Astrocyte (in vitro differentiated cells and primary cell): Measurements from ENCODE around the gene HIVEP2. TPM values are rescaled to one million over a fixed set of nuclear protein-coding genes. Genes with fewer than 3 reads are reported as not detected.

ENCODE experiments used
- DNase-seq: peaks from one replicate; pipeline ENCODE4 v3.0.0-alpha.2; 2010; ENCODE audit warnings: low read depth
- FAIRE-seq: peaks from 2 replicates; lab custom pipeline; 2011; peaks lifted over from hg19 to GRCh38; lab: Jason Lieb, UNC
- H2AFZ ChIP-seq: 2 replicates; pipeline ENCODE4 v1.6.0; 2012; ENCODE audit warnings: low read depth, low read length, inconsistent platforms
- H3K27ac ChIP-seq: 2 replicates; pipeline ENCODE4 v1.5.1; 2011; ENCODE audit warnings: low read depth, low read length, inconsistent platforms
- H3K27me3 ChIP-seq: 2 replicates; pipeline ENCODE4 v1.6.0; 2011; ENCODE audit warnings: low read length, inconsistent platforms; ENCODE audit not compliant: insufficient read depth
- H3K36me3 ChIP-seq: 2 replicates; pipeline ENCODE4 v1.5.1; 2011; ENCODE audit warnings: low read length, inconsistent platforms; ENCODE audit not compliant: insufficient read depth
- H3K4me1 ChIP-seq: 2 replicates; pipeline ENCODE4 v1.5.1; 2011; ENCODE audit warnings: low read length, inconsistent platforms; ENCODE audit not compliant: insufficient read depth
- H3K4me2 ChIP-seq: 2 replicates; pipeline ENCODE4 v1.6.0; 2012; ENCODE audit warnings: low read length, inconsistent platforms
- H3K4me3 ChIP-seq: 2 replicates; pipeline ENCODE4 v1.5.1; 2011; ENCODE audit warnings: low read depth, mild to moderate bottlenecking, low read length, inconsistent platforms; ENCODE audit not compliant: insufficient read depth
- H3K79me2 ChIP-seq: 2 replicates; pipeline ENCODE4 v1.6.0; 2012; ENCODE audit warnings: mild to moderate bottlenecking, low read length, inconsistent platforms; ENCODE audit not compliant: insufficient read depth
- H3K9ac ChIP-seq: 2 replicates; pipeline ENCODE4 v1.6.0; 2012; ENCODE audit warnings: mild to moderate bottlenecking, low read length, inconsistent platforms
- H3K9me3 ChIP-seq: 2 replicates; pipeline ENCODE4 v1.5.1; 2012; ENCODE audit warnings: low read depth, mild to moderate bottlenecking, low read length, inconsistent platforms; ENCODE audit not compliant: insufficient read depth
- H4K20me1 ChIP-seq: 2 replicates; pipeline ENCODE4 v1.6.0; 2012; ENCODE audit warnings: low read length, inconsistent platforms; ENCODE audit not compliant: insufficient read depth
- H3K27ac Mint-ChIP-seq: one replicate; pipeline ENCODE4 v1.8.0; 2021; ENCODE audit warnings: mild to moderate bottlenecking, mixed read lengths; ENCODE audit not compliant: unreplicated experiment
- H3K27me3 Mint-ChIP-seq: one replicate; pipeline ENCODE4 v1.8.0; 2021; ENCODE audit warnings: low read depth, mixed read lengths; ENCODE audit not compliant: unreplicated experiment
- H3K36me3 Mint-ChIP-seq: one replicate; pipeline ENCODE4 v1.8.0; 2021; ENCODE audit warnings: low read depth, mixed read lengths; ENCODE audit not compliant: unreplicated experiment
- H3K4me1 Mint-ChIP-seq: one replicate; pipeline ENCODE4 v1.8.0; 2021; ENCODE audit warnings: low read depth, mixed read lengths; ENCODE audit not compliant: unreplicated experiment
- H3K4me3 Mint-ChIP-seq: one replicate; pipeline ENCODE4 v1.8.0; 2021; ENCODE audit warnings: mild to moderate bottlenecking, moderate library complexity, mixed read lengths; ENCODE audit not compliant: unreplicated experiment
- H3K9me3 Mint-ChIP-seq: one replicate; pipeline ENCODE4 v1.8.0; 2021; ENCODE audit warnings: mild to moderate bottlenecking, mixed read lengths; ENCODE audit not compliant: unreplicated experiment
- CTCF ChIP-seq: IDR thresholded peaks from 2 replicates; pipeline ENCODE4 v1.5.1; 2011; ENCODE audit warnings: low read depth, mild to moderate bottlenecking, inconsistent platforms, low read length, moderate library complexity; ENCODE audit not compliant: insufficient read depth
- EZH2 ChIP-seq: IDR thresholded peaks from 2 replicates; pipeline ENCODE4 v1.6.1; 2012; ENCODE audit warnings: mild to moderate bottlenecking, low read length, inconsistent platforms; ENCODE audit not compliant: insufficient read depth
- total RNA-seq: library from RNA; stranded (reverse); gene quantifications from 2 replicates; pipeline ENCODE4 v1.2.1, GENCODE V29; 2021

HIVEP2 gene
- total RNA-seq, 1 donor from 2014 or later, result 21.2 TPM

GRCh38 chr6:142707255-142707654 is 237.7 kb downstream of the HIVEP2 start:
- FAIRE-seq, result no peak

GRCh38 chr6:142706210-142706609 is 238.8 kb downstream of the HIVEP2 start:
- Mint-ChIP-seq H3K4me1 (no peaks in the 10 kb centered on the region), H3K4me3 (no peak overlapping the region), H3K9me3 (no peaks in the 10 kb centered on the region), H3K27me3 (peaks cover 4% of the 10 kb centered on the region), H3K27ac (no peak overlapping the region), H3K36me3 (no peaks in the 10 kb centered on the region)
- no peak overlapping the region for H3K4me3 ChIP-seq
- H3K4me1 ChIP-seq, result no peaks in the 10 kb centered on the region
- H3K27me3 ChIP-seq, result no peaks in the 10 kb centered on the region
- no peak overlapping the region for H3K27ac ChIP-seq
- H4K20me1 ChIP-seq, result no peaks in the 10 kb centered on the region
- DNase-seq (no peak), FAIRE-seq (no peak)
- no peak for TF ChIP-seq CTCF
- no peak for TF ChIP-seq EZH2
- H3K9me3 ChIP-seq, result no peaks in the 10 kb centered on the region
- no peak overlapping the region for H2AFZ ChIP-seq
- H3K4me2 ChIP-seq, result no peak overlapping the region
- H3K79me2 ChIP-seq, result no peaks in the 10 kb centered on the region
- no peaks in the 10 kb centered on the region for H3K36me3 ChIP-seq
- H3K9ac ChIP-seq, result no peak overlapping the region

More at GRCh38 chr6:142707255-142707654, 237.7 kb downstream of the HIVEP2 start:
- Histone ChIP-seq H2AFZ (no peak overlapping the region), H3K27ac (no peak overlapping the region), H3K9me3 (peaks cover 2% of the 10 kb centered on the region), H3K79me2 (no peaks in the 10 kb centered on the region), H3K4me1 (no peaks in the 10 kb centered on the region), H3K36me3 (no peaks in the 10 kb centered on the region), H3K9ac (no peak overlapping the region), H3K4me2 (no peak overlapping the region), H3K27me3 (no peaks in the 10 kb centered on the region), H3K4me3 (no peak overlapping the region), H4K20me1 (no peaks in the 10 kb centered on the region)
- Mint-ChIP-seq H3K4me1 (no peaks in the 10 kb centered on the region), H3K9me3 (no peaks in the 10 kb centered on the region), H3K27ac (no peak overlapping the region), H3K4me3 (no peak overlapping the region), H3K27me3 (peaks cover 4% of the 10 kb centered on the region), H3K36me3 (no peaks in the 10 kb centered on the region)
- DNase-seq, result no peak
- TF ChIP-seq CTCF, result no peak
- no peak for TF ChIP-seq EZH2

GRCh38 chr6:142705054-142705453 is 239.9 kb downstream of the HIVEP2 start:
- no peak overlapping the region for H3K4me2 ChIP-seq
- no peaks in the 10 kb centered on the region for H3K4me1 Mint-ChIP-seq
- DNase-seq, result no peak
- no peaks in the 10 kb centered on the region for H3K27me3 ChIP-seq
- no peak for TF ChIP-seq EZH2
- no peak for TF ChIP-seq CTCF
- H3K9me3 Mint-ChIP-seq, result no peaks in the 10 kb centered on the region
- no peaks in the 10 kb centered on the region for H3K9me3 ChIP-seq
- H3K36me3 Mint-ChIP-seq, result no peaks in the 10 kb centered on the region
- no peak overlapping the region for H2AFZ ChIP-seq
- H3K4me3 ChIP-seq, result no peak overlapping the region
- no peak for FAIRE-seq
- H3K4me3 Mint-ChIP-seq, result no peak overlapping the region
- peaks cover 4% of the 10 kb centered on the region for H3K27me3 Mint-ChIP-seq
- H3K36me3 ChIP-seq, result no peaks in the 10 kb centered on the region
- H3K4me1 ChIP-seq, result no peaks in the 10 kb centered on the region
- H3K9ac ChIP-seq, result no peak overlapping the region
- H3K27ac ChIP-seq, result no peak overlapping the region
- H3K27ac Mint-ChIP-seq, result no peak overlapping the region
- H4K20me1 ChIP-seq, result no peaks in the 10 kb centered on the region
- H3K79me2 ChIP-seq, result no peaks in the 10 kb centered on the region
